HepG2 (cell line): ENCODE measurements around the gene LYZL1. TPM values are rescaled to one million over a fixed set of nuclear protein-coding genes. Genes with fewer than 3 reads are reported as not detected.
A peak's percentile ranks its signal among the peaks of the same experiment; 100 is the strongest.

ENCODE experiments used
- ATAC-seq: fragments of 200-7000 bp; cut with Tn5 transposase; 3 replicates; pipeline ENCODE4 v1.9.1; 2020; ENCODE audit warnings: mild to moderate bottlenecking, moderate library complexity
- BruUV-seq: library from RNA; stranded (reverse); fragments of 400-500 nt; replicated peaks from 2 replicates; lab custom pipeline; 2021; lab: Mats Ljungman, UMichigan
- CTCF ChIA-PET: fragments of 300-600 bp; formaldehyde crosslinking; extraction: SDS; loops from one replicate; lab custom pipeline; 2021; ENCODE audit warnings: low total read pairs, inconsistent platforms, low intra/inter-chr PET ratio; lab: Yijun Ruan, JAX
- POLR2A ChIA-PET: fragments of 350-600 bp; sonication (Branson Sonifier 250); formaldehyde crosslinking; loops from one replicate; lab custom pipeline; 2020; ENCODE audit warnings: antibody characterized with exemption, inconsistent platforms; lab: Yijun Ruan, JAX
- DNase-seq: peaks from one replicate; pipeline ENCODE4 v3.0.0-alpha.2; 2015; ENCODE audit warnings: low spot score
- FAIRE-seq: peaks from 3 replicates; lab custom pipeline; 2011; peaks lifted over from hg19 to GRCh38; lab: Jason Lieb, UNC
- H2AFZ ChIP-seq: one replicate; pipeline ENCODE4 v1.6.1; 2011; ENCODE audit warnings: low read length, inconsistent platforms
- H3K27ac ChIP-seq: fragments of 300-600 bp; 3 replicates; pipeline ENCODE4 v1.8.0; 2011; ENCODE audit warnings: mixed run types, mild to moderate bottlenecking, mixed read lengths, low read length, inconsistent platforms; ENCODE audit not compliant: insufficient read depth; ENCODE audit errors: extremely low read length
- H3K27me3 ChIP-seq, 2 experiments: fragments of 200-600 bp in 1 of 2; 2 replicates in 1 of 2; 3 replicates in 1 of 2; pipeline versions ENCODE4 v1.6.0 to v1.8.0; 2011; ENCODE audit warnings: low read length in 2 of 2, mild to moderate bottlenecking in 2 of 2, moderate library complexity in 2 of 2, inconsistent platforms in 1 of 2; ENCODE audit not compliant: insufficient read depth in 2 of 2, control insufficient read depth in 1 of 2
- H3K36me3 ChIP-seq, 2 experiments: fragments of 200-600 bp in 1 of 2; replicated peaks in 1 of 2; 2 replicates in 1 of 2; 3 replicates in 1 of 2; pipeline versions ENCODE4 v1.5.1 to v1.8.0; 2011; ENCODE audit warnings: low read length in 2 of 2, inconsistent platforms in 1 of 2; ENCODE audit not compliant: insufficient read depth in 2 of 2, control insufficient read depth in 1 of 2
- H3K4me1 ChIP-seq: 2 replicates; pipeline ENCODE4 v1.5.1; 2012; ENCODE audit warnings: low read length, inconsistent platforms; ENCODE audit not compliant: insufficient read depth
- H3K4me2 ChIP-seq: 2 replicates; pipeline ENCODE4 v1.6.0; 2011; ENCODE audit warnings: low read depth, low read length, inconsistent platforms
- H3K4me3 ChIP-seq, 3 experiments: fragments of 200-600 bp in 1 of 3; sonication (generic), shearing (Covaris generic) in 1 of 3; replicated peaks in 1 of 3; 2 replicates each; pipeline ENCODE4 v1.5.1; 2011 to 2016; ENCODE audit warnings: low read length in 3 of 3, inconsistent platforms in 2 of 3, low read depth in 2 of 3, mild to moderate bottlenecking in 2 of 3, control low read depth in 1 of 3, mixed read lengths in 1 of 3; ENCODE audit not compliant: insufficient read depth in 1 of 3
- H3K79me2 ChIP-seq: one replicate; pipeline ENCODE4 v1.6.1; 2011; ENCODE audit warnings: low read length, inconsistent platforms; ENCODE audit not compliant: insufficient read depth
- H3K9ac ChIP-seq: 2 replicates; pipeline ENCODE4 v1.6.0; 2011; ENCODE audit warnings: mild to moderate bottlenecking, low read depth, low read length, inconsistent platforms; ENCODE audit not compliant: insufficient read depth
- H3K9me3 ChIP-seq: 2 replicates; pipeline ENCODE4 v1.5.1; 2012; ENCODE audit warnings: mild to moderate bottlenecking, low read length
- H4K20me1 ChIP-seq: 2 replicates; pipeline ENCODE4 v1.6.0; 2011; ENCODE audit warnings: inconsistent platforms, mild to moderate bottlenecking, low read length, moderate library complexity; ENCODE audit not compliant: insufficient read depth
- ATF5 ChIP-seq: sonication (generic); formaldehyde crosslinking; IDR thresholded peaks from 2 replicates; pipeline ENCODE4 v1.4.0; 2020; ENCODE audit warnings: mild to moderate bottlenecking, low read depth, missing genetic modification reagents
- CCDC6 ChIP-seq: sonication (generic); formaldehyde crosslinking; IDR thresholded peaks from 2 replicates; pipeline ENCODE4 v1.8.1; 2022; ENCODE audit warnings: mild to moderate bottlenecking, missing genetic modification reagents, moderate library complexity
- DBP ChIP-seq: sonication (generic); formaldehyde crosslinking; IDR thresholded peaks from 2 replicates; pipeline ENCODE4 v1.4.0; 2020; ENCODE audit warnings: missing genetic modification reagents; ENCODE audit errors: not compliant biosample characterization
- E2F1 ChIP-seq: sonication (generic); formaldehyde crosslinking; IDR thresholded peaks from 2 replicates; pipeline ENCODE4 v1.5.0; 2020; ENCODE audit warnings: missing genetic modification reagents
- EZH2 ChIP-seq: conservative IDR thresholded peaks from 2 replicates; pipeline ENCODE4 v1.6.1; 2012; ENCODE audit warnings: mild to moderate bottlenecking, low read depth, low read length, moderate library complexity
- FOXP1 ChIP-seq, 2 experiments: fragments of 450-650 bp in 1 of 2; IDR thresholded peaks; 2 replicates each; pipeline ENCODE4 v1.6.1; 2017 to 2018; ENCODE audit warnings: antibody characterized with exemption in 1 of 2
- HNF1B ChIP-seq: sonication (generic); formaldehyde crosslinking; IDR thresholded peaks from 2 replicates; pipeline ENCODE4 v1.5.1; 2020; ENCODE audit warnings: mild to moderate bottlenecking, moderate library complexity, missing genetic modification reagents
- HNF4A ChIP-seq: sonication (generic); formaldehyde crosslinking; IDR thresholded peaks from 2 replicates; pipeline ENCODE4 v1.4.0; 2020; ENCODE audit warnings: missing genetic modification reagents
- MAF1 ChIP-seq: sonication (generic); formaldehyde crosslinking; IDR thresholded peaks from 2 replicates; pipeline ENCODE4 v1.5.0; 2020; ENCODE audit warnings: missing genetic modification reagents, borderline replicate concordance
- PAX8 ChIP-seq: sonication (generic); formaldehyde crosslinking; IDR thresholded peaks from 2 replicates; pipeline ENCODE4 v1.8.0; 2022; ENCODE audit warnings: mild to moderate bottlenecking, missing genetic modification reagents, borderline replicate concordance
- TAF1 ChIP-seq: sonication (generic); formaldehyde crosslinking; IDR thresholded peaks from 2 replicates; pipeline ENCODE4 v1.4.0; 2020; ENCODE audit warnings: missing genetic modification reagents
- TEAD3 ChIP-seq: optimal IDR thresholded peaks from 2 replicates; pipeline ENCODE3; 2016; ENCODE audit warnings: borderline replicate concordance
- YY1 ChIP-seq: IDR thresholded peaks from 2 replicates; pipeline ENCODE4 v1.6.1; 2011; ENCODE audit warnings: low read length, low read depth, moderate library complexity, mild to moderate bottlenecking; ENCODE audit not compliant: insufficient read depth, insufficient replicate concordance
- ZBTB7B ChIP-seq: sonication (generic); formaldehyde crosslinking; IDR thresholded peaks from 2 replicates; pipeline ENCODE4 v1.4.0; 2020; ENCODE audit warnings: missing genetic modification reagents
- ZNF558 ChIP-seq: sonication (generic); formaldehyde crosslinking; IDR thresholded peaks from 2 replicates; pipeline ENCODE4 v1.9.0; 2022; ENCODE audit warnings: mild to moderate bottlenecking, missing genetic modification reagents, borderline replicate concordance
- ZNF775 ChIP-seq: sonication (generic); formaldehyde crosslinking; IDR thresholded peaks from 2 replicates; pipeline ENCODE4 v1.4.0; 2020; ENCODE audit warnings: missing genetic modification reagents, mild to moderate bottlenecking, moderate library complexity, borderline replicate concordance
- ZSCAN20 ChIP-seq: sonication (generic); formaldehyde crosslinking; IDR thresholded peaks from 2 replicates; pipeline ENCODE4 v1.4.0; 2020; ENCODE audit warnings: missing genetic modification reagents, mild to moderate bottlenecking, borderline replicate concordance
- WGBS: methylation state at CpG from one replicate; pipeline ENCODE4 v1.1.6; 2017; ENCODE audit warnings: low lambda C conversion rate; 5-methylcytosine and 5-hydroxymethylcytosine counted together
- in situ Hi-C: cut with HindIII; loops from 2 replicates; pipeline ENCODE4 v1.10.0; 2017; ENCODE audit warnings: low pct_unique_long_range_greater_than_20kb; ENCODE audit not compliant: extremely low pct_ligation_motif_present
- intact Hi-C: fragments of 100-400 bp; cut with micrococcal nuclease; formaldehyde crosslinking; loops from one replicate; pipeline ENCODE4 v1.10.0; 2022; ENCODE audit not compliant: unreplicated experiment
- polyA plus RNA-seq, 8 experiments: library from polyadenylated mRNA; depleted of rRNA in 3 of 8; stranded (reverse) in 7 of 8; unstranded in 1 of 8; fragments of >200 nt; fragmentation: Illumina TruSeq in 4 of 8; extraction: Trizol in 4 of 8; gene quantifications; 2 replicates each; pipeline versions ENCODE4 v1.2.1 to v1.2.3, GENCODE V29; 2011 to 2016; ENCODE audit warnings: low read depth in 4 of 8, missing spikeins in 1 of 8, mixed read lengths in 1 of 8; ENCODE audit not compliant: insufficient read depth in 1 of 8
- total RNA-seq, 5 experiments: library from RNA; depleted of rRNA; stranded (reverse); fragments of >200 nt; fragmentation: Illumina TruSeq; extraction: Trizol; gene quantifications; 2 replicates each; pipeline ENCODE4 v1.2.3, GENCODE V29; 2016; ENCODE audit warnings: low read depth in 1 of 5

LYZL1 gene
- total and polyA plus RNA-seq, 2 of the 13 experiments (the other 11 are each of a cell fraction or from before 2014, with no cell fraction given) = not detected

GRCh38 chr10:29319205-29319781 is 30.4 kb downstream of the LYZL1 start:
- H4K20me1 ChIP-seq = no peaks in the 10 kb centered on the region
- ChIA-PET CTCF (no interaction called here), POLR2A (interaction anchor here (0.7 to 5.1 kb wide), 15 partner anchors 9 to 379 kb away, joined by 3 to 106 read pairs (median 3); no protein-coding TSS in a partner anchor)
- H3K4me1 ChIP-seq = peaks cover 83% of the 10 kb centered on the region
- H3K27ac ChIP-seq = peak overlapping the region; percentile 98
- H3K9me3 ChIP-seq = no peaks in the 10 kb centered on the region
- 6% methylated on average over 6 of the region's 13 CpGs for WGBS
- peak; percentile 46 for ATAC-seq
- intact Hi-C loops = loop anchor here (1.0 to 5.0 kb wide), 4 partner anchors 8 to 642 kb away; partner anchors contain the start of gene BAMBI
- BruUV-seq = TSS peak; percentile 88
- H3K4me3 ChIP-seq = peak overlapping the region; percentile 49 to 70 (median 64)
- H3K4me2 ChIP-seq = peak overlapping the region; percentile 96
- in situ Hi-C loops = loop anchor here (10.0 kb wide), 1 partner anchor 1286 kb away; no protein-coding TSS in a partner anchor
- H3K79me2 ChIP-seq = no peaks in the 10 kb centered on the region
- FAIRE-seq = no peak
- no peaks in the 10 kb centered on the region for H3K36me3 ChIP-seq
- DNase-seq = peak; percentile 68
- peak overlapping the region; percentile 78 for H3K9ac ChIP-seq
- H2AFZ ChIP-seq = no peak overlapping the region
- no peaks in the 10 kb centered on the region for H3K27me3 ChIP-seq
- no peak for TF ChIP-seq E2F1 (CRISPR knock-in tag)
- peak; percentile 24; the same call in 1 of the 2 replicates for TF ChIP-seq ZBTB7B (CRISPR knock-in tag)
- no peak for TF ChIP-seq TEAD3
- TF ChIP-seq YY1 = no peak
- TF ChIP-seq ATF5 = no peak
- TF ChIP-seq ZSCAN20 (CRISPR knock-in tag) = no peak
- no peak for TF ChIP-seq EZH2
- no peak for TF ChIP-seq ZNF775
- peak; percentile 56 for TF ChIP-seq HNF4A
- no peak for TF ChIP-seq PAX8
- TF ChIP-seq CCDC6 (CRISPR knock-in tag) = 0 out of 2 replicates have a peak, but pooled peaks have one; percentile 51
- no peak for TF ChIP-seq MAF1 (CRISPR knock-in tag)
- no peak for TF ChIP-seq DBP (CRISPR knock-in tag)
- peak; percentile 50; the same call in 1 of the 2 replicates for TF ChIP-seq TAF1 (CRISPR knock-in tag)
- TF ChIP-seq FOXP1 (IDR thresholded peaks at IDR 0.05) = no peak
- TF ChIP-seq FOXP1 (CRISPR knock-in tag; IDR thresholded peaks at IDR 0.05) = peak; percentile 4; the same call in 1 of the 2 replicates
- TF ChIP-seq ZNF558 (CRISPR knock-in tag) = no peak
- peak; percentile 29; the same call in 1 of the 2 replicates for TF ChIP-seq HNF1B (CRISPR knock-in tag)
